Left forelimb (tissue), 1 donor: ENCODE measurements around the gene CCDC68.

ENCODE experiments used
- DNase-seq: peaks from one replicate; pipeline ENCODE4 v3.0.0-alpha.2; 2018; ENCODE audit warnings: low spot score

The CCDC68 gene

DNA sequence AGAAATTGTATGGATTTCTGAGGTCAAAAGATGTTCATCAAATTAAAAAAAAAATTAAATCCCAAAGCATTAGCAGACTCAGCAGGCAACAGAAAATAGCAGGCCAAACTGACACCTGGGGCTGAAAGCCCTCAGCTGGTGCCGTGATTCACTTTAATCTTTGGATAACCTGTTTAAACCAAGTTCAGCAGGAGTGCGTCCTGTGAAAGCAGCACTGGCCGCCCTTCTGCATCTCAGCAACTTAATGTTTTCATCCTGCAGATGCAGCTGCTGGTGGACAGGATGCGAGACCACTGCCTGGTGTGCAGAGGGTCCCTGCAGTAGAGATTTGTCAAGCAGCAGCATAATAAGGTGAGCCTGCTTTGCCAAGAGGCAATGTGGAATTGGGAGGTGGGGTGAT is 41.2 kb downstream of the CCDC68 start:
- no peak for DNase-seq

DNA sequence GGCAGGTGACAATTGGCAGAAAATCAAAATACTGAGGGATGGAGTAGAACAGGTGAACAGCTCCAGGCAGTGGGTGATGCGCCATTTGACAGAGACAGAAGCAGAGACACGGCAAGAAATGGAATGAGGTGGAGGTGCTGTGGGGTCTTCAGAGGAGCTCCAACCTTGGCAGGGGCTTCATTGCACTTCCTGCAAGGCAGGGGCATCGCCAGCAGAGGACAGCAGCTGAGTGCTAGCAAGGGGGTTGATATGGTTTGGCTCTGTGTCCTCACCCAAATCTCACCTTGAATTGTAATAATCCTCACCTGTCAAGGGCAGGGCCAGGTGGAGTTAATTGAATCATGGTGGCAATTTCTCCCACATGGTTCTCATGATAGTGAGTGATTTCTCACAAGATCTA is 42.8 kb downstream of the CCDC68 start:
- no peak for DNase-seq

DNA sequence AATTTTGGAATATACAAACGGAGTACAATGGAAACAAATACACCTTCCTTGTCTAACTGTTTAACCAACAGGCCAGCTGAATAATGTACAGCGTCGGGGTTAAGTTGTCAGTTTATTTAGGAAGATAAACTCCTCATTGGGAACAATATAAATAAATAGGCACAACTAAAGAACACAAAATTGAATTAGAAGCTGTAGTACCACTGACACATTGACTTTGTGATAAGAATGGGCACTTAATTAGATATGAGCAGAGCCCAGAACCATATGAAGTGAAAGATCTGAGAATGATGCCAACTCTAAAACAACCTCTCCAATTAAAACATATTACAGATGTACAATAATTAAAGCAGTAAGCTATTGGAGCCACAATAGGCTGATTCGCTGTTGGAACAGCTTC is 44.4 kb downstream of the CCDC68 start:
- no peak for DNase-seq

DNA sequence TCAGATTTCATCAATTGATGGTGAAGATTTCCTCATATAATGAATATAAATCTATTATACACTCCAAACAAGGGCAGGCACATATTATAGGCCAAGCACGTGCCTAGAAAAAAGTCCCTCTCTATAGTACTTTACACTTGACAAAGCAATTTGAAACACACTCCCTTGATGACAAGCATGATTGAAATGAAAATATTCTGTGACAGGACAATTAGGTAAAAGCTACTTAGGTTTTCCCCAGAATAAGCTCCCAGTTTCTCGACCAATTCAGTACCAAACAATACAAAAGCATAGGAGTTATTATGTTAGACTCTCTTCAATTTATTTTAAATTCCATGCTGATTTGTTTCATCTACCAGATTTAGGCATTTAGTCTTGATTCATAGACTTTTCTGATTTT is 47.7 kb downstream of the CCDC68 start:
- DNase-seq = no peak

DNA sequence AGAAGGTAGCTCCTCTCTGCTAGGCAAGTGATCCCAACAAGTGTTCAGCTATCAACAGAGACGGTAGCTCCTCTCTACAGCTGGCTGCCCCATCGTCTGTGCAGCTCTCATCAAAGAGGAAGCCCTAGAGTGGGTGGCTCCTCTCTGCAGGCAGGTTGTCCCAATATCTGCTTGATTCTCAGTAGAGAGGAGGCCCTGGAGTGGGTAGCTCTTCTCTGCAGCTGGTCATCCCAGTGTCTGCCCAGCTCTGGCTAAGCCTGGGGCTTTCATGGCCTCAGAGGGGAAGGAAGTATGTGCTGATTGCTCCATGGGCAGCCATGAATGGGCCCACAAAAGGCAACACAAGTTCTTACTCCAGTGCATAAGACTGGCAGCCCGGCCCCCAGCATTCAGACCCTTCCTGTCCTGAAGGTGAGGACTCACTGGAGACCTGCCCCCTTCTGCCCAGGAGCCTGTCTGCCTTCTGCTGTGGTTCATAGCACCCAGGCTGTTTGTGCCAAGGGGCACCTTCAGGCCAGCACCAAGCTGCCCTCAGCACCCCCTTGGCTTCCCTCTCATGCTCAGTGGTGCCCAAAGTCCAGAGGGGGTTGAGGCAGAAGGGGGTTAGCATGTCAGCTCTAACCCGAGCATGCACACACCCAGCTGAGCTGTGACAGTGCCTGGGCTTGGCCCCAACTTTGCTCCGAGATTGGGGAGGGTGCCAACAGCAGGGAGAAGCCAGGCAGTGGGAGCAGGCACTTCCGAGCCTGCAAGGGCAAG is 48.9 kb downstream of the CCDC68 start:
- DNase-seq = no peak

DNA sequence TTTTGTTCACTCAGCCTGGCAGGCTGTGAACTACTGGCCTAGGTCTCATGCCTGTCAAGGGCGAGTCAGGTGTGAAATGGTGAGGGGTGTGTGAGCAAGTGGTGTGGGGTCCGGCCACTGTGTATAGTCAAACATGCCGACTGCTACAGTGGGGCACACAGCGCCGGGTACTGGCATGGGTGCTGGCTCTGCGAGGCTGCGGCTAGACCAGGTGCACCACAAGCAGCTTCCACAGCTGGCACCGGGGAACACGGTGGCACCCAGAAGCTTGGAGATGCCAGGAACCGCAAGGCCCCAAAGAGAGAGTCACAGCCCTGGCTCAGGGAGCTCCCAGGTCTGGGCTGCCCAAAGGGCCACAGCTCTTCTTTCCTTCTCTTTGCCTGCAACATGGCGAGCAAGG is 49.7 kb downstream of the CCDC68 start:
- no peak for DNase-seq

DNA sequence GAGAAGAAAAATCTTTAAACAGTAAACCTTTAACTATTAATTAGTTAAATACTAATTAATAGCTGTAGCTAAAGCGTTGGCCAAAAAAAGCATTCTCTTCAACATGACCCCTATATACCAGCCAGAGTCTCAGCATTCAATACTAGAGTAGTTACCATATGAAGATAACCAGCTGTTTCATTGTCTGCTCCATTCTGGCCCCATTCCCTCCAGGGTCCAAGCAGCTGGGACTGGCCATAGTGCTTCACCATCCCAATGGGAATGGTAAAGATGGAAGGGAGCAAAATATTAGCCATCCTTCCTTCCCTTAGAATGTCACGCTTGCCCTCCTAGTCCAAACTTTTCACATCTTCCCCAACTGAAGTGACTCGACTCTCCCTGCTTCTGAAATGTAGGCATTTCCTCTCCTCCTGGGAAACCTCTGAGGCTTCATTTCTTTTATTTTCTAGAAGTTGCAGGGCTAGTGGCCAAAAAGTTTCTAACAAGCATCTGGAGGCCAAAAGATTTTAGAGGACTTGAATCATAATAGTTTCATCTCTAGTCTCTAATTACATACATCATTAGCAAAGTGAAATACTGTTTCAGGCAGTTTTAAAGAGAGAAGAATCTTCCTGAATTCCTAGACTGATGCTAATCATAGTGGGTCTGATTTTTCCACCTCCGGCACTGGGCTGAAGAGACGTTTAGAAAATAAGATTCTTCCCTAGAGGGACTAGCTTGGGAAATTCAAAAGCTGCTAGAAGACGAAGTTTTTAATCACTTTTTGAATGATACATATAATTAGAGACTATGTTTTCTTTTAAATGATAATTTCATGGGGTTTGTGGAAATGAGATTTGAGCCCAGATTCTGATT is 52.7 kb downstream of the CCDC68 start:
- DNase-seq = no peak

DNA sequence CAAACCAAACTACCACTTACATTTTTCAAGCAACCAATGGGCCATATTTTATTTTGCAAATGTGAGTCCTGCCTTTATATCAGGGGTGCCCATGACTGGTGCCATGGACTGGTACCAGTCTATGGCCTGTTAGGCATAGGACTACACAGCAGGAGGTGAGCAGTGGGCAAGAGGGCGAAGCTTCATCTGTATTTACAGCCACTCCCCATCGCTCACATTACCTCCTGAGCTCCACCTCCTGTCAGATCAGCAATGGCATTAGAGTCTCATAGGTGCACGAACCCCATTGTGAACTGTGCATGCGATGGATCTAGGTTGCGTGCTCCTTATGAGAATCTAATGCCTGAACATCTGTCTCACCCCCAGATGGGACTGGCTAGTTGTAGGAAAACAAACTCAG is 53.6 kb downstream of the CCDC68 start:
- no peak for DNase-seq

DNA sequence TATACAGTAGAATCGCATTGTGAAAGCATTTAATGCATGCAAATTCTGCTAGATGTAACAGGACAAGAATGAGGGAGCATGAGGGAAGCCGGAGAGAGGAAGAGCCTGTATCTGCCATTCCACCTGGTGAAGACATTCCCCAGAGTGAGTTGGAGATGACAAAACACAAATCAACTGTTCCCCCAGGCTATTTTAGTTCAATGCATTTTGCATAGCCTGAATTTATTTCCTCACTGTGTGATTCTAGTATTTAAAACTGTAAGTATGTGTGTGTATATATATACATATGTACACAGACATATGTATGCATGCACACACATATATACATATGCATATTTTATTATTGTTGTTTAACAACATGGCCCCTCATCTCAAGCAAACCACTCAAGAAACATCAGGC is 54.7 kb downstream of the CCDC68 start:
- DNase-seq = no peak

DNA sequence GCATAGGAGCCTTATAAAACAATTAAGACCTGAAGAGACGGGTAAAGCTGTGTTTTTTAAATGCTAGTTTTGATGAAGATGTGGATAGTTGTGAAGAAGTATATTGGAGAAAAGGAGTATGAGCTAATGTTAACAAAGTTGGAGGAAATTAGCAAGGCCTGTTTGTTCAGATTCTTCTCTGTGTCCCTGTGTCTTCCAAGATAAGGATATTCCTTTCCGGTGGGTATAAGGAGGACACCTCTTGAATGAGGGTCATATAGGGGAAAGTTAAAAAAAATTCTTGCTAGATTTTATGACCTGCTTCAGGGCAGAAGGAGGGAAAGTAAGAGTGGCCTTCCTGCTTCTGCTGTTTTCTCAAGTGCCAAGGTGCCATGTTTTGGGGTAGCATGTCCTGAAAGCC is 59.0 kb downstream of the CCDC68 start:
- no peak for DNase-seq

DNA sequence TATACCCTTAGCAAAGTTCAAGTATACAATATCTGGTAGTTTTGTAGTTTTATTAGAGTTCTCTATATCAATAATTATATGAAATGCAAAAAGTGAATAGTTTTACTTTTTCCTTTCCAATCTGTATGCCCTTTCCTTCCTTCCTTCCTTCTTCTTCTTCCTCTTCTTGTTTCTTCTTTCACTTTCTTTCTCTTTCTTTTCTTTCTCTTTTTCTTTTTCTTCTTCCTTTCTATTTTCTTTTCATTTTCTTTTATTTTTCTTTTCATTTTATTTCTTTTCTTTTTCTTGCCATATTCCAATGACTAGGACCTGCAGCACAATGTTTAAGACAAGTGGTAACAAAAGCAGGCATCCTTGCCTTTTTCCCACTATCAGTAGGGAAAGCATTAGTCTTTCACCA is 59.8 kb downstream of the CCDC68 start:
- no peak for DNase-seq

DNA sequence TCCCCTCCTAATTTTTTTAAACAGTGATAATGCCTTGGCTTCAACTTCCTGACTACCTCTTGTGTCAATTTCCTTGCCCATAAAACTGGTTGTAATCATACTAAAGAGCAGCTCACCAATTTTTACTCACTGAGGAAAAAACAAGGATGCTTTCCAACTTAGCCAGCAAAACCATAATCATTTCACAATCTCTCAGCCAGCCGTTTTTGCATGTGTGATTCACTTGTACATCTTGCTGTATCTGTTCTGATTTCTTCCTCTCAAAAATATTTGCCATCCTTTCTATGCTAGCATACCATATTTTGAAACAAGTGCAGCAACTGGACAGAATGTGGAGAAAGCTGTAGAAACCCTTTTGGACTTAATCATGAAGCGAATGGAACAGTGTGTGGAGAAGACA is 70.3 kb downstream of the CCDC68 start:
- no peak for DNase-seq

DNA sequence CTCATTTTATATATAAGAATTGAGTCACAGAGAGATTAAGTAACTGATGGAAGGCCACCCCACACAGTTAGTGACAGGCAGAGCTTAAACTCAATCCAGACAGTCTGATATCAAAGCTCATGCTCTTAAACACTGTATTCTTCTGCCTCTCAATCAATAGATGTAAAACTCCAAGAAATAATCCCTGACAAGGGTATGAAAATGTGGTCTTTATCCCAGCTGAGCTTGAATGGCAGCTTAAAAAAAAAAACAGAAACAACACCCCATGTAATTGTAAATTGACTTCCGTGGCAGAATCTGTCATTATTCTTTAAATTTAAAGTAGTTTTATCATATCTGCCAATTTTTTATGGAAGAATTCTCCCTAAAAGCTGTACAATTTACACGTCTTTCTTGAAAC is 70.9 kb downstream of the CCDC68 start:
- no peak for DNase-seq

DNA sequence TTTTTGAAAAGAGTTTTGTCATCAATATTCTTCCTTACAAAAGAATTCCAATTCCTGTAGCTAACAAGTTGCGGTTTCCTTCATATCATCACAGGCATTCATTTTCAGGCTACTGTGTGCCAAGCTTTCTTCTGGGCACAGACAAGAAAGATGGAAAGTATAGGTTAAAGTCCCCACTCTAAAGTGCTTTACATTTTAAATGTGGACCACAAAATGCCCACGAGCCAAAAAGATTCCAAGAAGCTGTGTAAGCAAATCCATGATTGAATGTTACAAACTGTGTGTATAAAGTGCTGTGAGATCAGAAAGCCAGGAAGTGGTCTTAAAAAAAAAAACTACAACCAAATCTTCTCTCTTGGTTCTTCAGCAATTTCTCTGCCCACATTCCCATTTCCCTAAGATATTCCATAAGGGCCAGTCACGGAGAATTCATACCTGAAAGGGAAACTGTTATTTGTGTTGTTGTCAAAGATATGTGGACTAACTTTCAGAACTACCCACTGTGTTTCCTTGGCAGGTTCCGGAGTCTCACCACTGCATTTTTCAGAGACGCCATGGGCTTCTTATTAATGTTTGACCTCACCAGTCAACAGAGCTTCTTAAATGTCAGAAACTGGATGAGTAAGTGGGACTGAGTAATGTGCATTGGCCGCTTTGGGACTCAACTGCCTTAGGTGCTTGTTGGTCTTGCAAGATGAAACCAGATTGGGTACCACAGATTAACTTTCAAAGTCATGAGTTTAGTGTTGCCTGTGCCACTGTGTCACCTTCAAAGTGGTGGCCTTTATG is 75.3 kb downstream of the CCDC68 start:
- no peak for DNase-seq

DNA sequence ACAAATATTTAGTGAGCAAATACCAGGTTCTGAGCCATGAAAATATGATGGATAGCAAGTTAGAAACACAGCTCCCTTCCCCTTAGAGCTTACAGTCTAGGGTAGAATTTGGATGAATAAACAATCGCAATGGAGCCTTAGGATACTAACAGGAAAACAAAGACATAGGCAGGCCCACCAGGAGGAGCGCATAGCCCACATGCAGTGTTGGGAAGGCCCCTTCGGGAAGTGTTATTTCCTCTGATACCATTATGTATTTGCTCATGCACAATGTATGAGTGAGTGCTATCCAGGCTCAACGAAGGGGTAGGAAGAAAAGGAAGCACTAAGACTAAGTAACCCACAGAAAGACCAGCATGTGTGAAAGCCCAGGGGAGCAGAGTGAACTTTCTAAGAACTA is 76.9 kb downstream of the CCDC68 start:
- DNase-seq = no peak

DNA sequence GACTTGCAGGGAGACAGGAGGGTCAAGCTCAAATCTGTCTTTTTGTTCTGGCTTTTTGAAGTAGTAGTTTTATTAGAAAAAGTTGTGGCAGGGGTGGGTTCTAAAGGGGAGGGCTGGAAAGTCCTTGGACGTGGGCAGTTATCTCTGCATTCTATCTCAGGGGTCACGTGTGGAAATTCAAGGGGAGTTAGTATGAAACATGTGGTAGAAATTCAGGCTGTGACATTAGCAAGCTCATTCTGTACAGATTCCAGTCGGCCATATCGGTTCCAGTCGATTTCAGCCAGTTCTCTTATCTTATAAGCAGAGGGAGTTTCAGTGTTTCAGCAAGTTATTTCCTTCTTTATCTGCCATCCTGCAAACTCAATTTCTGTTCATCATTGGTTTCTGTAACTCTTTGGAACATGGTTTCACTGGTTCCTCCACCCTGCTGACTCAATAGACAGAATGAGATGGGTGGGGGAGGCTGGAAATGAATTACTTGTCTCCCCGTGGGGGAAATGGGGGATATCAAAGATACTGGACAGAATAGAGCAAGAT is 78.0 kb downstream of the CCDC68 start:
- no peak for DNase-seq

DNA sequence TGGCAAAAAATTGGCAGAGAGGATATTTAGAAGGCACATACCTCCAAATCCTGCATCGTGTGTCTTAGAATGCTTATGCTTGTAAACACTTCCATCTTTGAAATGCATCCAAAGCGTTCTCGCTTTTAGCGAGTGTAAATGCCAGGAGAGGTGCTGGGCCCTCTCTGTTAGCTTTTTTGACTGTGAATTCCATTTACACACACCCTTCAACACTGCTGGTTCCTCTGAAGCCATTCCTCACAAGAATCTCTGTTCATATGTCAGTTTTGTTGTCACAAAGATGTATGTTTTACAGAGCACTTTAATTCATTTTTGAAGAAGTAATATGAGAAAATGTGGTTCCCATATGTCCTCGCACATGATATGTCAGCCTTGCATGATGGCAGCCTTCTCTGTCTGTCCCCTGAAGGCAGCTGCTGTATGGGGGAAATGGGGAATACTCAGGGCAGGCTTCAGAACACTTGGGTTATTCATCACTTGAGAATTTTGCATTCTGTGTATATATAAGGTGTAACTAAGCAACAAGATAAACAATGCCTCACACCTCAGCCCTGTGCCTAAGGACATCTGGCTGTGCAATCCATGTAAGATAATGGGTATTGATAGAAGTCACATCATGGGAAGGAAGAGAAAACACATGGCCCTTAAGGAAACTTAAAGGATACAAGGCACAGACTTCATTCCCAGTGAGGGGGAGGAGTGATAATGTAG is 78.7 kb downstream of the CCDC68 start:
- DNase-seq = no peak

DNA sequence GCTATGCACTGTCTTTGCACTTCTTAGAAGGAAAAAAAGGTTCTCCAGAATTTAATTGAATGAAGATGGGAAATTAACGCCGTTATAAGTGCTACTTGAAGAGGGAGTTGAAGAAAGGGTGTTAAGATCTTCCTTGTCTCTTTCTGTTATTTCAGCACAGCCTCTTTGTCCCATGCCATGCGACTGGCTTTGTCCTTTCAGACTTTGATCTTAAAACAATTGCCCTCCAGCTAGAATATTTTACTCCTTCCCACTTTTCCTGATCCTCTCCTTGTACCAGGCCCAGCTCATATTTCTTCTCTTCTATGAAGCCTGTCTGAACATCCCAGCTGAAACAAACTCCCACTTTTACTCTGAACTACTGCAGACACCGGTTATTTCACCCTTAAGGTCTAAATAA is 79.6 kb downstream of the CCDC68 start:
- DNase-seq = no peak

DNA sequence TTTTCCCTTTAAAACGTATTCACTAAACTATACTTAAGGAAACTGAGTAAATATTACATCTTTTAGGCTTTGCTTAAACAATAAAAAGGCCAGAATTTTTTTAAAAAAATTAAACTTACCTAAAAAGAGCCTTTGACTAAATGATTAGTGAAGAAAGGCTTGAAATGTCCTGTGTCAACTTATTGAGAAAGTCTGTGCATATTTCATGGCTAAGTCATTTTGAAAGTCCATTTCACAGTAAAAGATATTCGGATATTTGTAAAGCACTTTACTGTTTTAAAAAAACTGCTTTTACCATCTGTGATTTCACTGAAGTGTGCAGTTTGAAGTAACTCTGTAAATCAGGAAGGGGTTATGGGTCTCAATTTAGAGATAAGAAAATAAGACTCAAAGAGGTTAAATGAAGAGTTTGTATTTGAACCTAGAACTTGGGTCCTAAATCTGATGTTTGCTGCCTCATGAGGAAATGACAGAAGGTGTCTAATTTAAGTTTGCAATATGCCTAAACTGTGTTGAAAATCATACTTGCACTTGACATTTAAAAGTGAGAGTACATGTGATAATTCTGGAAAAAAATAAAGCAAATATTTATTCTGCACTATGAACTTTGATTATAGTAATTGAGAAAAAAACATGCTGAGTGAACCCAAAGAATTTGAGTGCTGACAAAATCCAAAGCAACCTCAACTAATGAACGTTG is 80.5 kb downstream of the CCDC68 start:
- no peak for DNase-seq

DNA sequence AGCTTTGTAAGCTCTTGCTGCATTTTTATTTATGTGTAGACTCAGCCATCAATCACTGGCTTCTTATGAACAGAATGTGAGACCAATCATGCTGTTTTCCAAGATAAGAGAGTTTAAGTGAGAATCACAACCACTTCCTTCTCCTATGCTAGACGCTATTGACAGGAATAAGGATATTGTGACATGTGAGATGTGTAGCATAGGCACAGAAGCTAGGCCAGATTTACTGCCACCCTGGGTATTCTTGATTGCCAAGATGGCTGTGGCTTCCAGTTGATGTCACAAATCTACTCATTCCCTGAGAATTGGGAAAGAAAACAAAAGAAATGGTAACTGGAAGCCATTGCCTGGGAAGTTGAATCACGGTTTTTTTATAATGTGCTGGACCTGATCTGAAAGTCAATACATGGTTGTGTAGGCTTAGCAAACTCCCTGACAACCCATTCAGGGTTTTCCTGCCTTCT is 81.1 kb downstream of the CCDC68 start:
- no peak for DNase-seq

DNA sequence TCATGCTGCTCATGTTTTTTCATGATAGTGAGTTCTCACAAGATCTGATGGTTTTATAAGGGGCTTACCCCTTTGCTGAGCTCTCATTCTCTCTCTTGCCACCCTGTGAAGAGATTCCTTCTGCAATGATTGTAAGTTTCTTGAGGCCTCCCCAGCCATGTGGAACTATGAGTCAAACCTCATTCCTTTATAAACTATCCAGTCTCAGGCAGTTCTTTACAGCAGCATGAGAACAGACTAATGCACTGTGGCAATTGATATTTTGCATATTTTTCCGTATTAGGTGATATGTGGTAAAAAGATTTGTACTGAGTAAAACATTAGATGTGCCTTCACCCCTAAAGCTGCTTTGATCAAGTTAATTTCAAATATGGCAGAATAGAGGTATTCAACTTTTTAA is 82.2 kb downstream of the CCDC68 start:
- DNase-seq = no peak
